ENCODE results near the gene NDFIP1.
A peak's percentile ranks its signal among the peaks of the same experiment; 100 is the strongest.
"Not testable (repeated sequence)": the region's sequence is repeated elsewhere in the genome, so short reads cannot be mapped to it uniquely, and the experiment has no call there.

The NDFIP1 gene, protein sequence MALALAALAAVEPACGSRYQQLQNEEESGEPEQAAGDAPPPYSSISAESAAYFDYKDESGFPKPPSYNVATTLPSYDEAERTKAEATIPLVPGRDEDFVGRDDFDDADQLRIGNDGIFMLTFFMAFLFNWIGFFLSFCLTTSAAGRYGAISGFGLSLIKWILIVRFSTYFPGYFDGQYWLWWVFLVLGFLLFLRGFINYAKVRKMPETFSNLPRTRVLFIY

DNA sequence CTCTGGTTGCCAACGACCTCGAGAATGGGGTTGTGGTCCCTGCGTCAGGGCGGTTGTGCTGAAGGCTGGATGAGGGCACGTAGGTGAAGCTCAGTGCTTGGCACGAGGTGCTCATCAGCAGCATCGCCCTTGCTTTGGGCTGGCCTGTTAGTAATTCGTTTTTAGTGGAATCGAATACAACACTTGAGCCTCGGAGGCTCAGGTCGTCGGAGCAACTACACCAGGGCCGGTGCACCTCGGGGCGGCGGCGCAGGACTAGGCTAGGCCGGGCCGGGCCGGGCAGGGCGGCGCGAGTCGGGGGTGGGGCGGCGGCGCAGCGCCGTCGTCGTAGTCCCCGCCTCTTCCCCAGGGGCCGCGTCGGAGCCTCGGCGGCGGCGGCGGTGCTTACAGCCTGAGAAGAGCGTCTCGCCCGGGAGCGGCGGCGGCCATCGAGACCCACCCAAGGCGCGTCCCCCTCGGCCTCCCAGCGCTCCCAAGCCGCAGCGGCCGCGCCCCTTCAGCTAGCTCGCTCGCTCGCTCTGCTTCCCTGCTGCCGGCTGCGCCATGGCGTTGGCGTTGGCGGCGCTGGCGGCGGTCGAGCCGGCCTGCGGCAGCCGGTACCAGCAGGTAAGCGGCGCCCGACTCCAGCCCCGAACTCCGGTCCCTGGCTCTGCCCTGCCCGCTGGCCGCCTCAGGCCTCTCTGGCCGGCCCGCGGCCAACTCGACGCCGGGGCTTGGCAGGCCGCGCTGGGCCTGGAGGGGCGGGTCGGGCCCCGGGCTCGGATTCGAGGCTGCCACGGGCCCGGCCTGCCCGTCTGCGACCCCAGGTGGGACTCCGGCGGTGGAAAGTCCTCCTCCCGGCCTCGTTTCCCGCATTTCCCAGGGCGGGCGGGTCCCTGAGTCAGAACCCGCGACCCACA, at the start of gene NDFIP1:
Gene NDFIP1, plus strand, starts transcription at position 348 of the 899 bp plus-strand sequence. Its CDS starts 196 bp downstream, at position 544.
- DNase-seq, result no peak

DNA sequence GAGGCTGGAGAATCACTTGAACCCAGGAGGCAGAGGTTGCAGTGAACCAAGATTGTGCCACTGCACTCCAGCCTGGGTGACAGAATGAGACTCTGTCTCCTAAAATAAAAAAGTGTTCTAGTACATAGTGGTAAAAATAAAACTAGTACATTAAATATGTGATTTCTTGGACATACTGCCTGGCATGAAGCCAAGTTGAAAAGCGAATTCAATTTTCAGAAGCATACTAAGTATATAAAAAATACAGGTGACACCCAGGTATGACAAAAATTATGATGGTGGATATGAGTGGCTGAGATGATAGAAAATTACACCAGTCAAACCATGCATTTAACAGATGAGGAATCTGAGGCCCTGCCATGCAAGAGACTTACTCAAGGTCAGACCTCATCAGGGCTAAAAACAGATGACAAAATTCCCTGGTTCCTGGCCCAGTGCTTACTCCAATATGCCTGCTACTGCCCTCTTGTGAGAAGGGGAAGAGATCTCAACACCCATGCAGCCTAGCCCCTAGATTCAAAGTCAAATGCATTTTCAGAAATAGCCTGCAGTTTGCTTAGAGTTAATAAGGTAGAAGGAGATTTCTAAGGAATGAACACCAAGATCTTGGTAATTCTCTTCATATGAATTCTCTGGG, 49.2 kb upstream of the NDFIP1 start:
- no peak for DNase-seq

DNA sequence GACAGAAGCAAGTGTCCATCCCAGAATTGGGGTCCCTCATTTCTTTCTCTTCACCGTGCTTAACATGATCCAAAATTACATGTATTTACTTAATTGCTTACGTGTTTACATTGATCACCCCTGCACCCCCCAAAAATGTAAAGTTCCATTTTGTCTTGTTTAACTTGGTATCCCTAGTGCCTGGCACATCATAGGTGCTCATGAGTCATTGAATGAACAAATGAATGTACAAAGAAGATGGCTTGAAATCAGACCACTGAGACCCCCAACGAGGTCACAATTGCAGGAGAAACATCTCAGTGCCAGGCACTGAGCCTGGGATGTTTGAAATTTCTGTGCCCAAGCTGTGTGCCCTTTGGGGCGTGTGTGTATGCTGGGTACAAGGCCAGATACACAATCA, 45.2 kb upstream of the NDFIP1 start:
- DNase-seq, result no peak

DNA sequence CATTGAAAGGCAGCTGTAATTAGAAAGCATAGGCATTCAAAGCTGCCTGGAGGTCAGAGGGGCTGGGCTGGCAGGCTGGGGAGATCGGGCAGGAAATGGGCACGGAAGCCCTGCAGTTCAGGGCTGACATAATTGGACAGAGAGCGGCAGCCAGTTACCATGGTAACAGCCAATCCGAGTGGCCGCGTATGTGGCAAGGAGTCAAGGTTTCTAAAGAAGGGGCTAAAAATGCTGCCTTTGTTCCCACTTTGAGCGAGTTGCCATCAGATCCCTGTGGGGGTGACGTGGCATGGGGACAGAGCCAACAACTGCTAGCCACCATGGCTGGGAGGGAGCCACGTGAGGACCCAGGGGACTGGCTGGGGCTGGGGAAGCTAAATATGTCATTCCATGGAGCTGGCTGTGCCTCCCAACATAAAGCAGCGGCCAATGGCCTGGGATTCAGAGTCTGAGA, 44.7 kb upstream of the NDFIP1 start:
- DNase-seq, result peak; percentile 33

DNA sequence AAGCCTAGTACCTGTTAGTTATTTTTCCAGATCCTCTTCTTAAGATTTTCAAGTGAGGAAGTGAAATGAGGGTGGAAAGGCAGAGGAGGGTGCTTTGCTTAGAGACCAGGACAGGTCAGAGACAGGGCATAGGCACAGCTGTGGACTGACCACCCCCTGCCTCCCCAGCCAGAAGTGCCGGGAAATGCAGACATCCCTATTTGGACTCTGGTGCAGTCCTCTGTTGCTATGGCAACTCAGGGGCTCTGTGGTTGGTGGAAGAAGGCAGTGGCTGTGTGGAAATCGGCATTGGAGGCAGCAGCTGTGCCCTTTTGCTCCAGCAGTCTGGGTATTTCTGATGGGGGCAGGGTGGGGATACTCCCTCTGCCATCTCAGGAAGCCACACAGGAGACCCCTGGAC, 43.3 kb upstream of the NDFIP1 start:
- no peak for DNase-seq

DNA sequence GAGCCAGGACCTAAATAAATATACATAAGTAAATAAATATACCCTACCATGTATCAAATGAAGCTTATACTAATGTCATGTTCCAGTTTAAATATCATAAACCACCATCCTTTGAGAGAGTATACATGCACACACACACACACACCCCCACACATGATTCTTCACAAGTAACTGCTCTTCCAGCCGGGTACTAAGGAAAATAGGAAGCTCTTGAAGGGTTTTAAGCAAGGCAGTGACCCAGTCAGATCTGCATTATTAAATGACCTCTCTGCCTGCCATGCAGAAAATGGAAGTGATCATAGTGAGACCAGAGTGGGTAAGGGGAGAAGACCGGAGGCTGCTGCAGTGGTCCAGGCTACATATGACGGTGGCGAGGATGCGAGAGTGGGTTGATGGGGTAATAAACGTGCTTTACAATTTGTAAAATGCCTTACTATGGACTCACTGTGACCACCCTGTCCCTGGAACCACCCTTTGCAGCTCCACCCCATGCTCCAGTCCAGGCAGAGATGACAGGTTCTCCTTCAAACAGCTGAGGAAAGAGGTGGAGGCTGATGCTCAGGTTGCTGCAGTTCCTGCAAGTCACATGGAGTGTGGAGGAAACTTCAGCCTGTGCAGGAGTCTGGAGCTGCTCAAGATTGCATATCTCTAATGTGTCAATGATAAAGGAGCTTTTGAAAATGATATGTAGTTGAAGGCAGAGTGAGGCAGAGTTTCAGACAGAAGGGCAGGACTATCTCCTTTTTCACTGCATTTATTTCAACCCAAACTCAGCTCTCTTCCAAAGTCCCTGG, 38.8 kb upstream of the NDFIP1 start:
- DNase-seq, result no peak

DNA sequence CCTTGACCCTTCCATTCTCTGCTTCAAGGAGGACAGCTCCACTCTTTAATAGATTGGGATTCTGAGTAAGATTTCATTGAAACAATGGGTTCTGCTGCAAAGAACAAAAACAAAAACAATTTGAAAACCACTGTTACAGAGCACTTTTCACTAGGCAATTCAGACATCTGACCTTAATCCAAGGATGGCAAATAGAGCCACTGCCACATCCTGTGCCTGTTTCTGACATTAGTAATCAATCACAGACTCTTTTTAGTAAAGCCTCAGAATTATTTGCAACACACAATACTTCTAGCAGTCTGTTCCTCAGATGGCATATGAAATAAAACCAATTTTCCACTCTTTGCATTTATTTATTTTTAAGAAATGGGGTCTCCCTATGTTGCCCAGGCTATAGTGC, 37.8 kb upstream of the NDFIP1 start:
- DNase-seq, result no peak

DNA sequence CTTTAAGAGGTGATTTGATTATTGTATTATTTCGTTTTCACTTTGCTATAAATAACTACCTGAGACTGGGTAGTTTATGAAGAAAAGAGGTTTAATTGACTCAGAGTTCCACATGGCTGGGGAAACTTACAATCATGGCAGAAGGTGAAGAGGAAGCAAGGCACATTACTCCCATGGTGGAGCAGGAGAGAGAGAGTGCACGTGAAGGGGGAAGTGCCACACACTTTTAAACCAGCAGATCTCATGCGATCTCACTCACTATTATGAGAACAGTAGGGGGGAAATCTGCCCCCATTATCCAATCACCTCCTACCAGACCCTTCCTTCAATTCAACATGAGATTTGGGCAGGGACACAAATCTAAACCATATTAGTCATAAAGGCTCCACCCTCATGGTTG, 36.1 kb upstream of the NDFIP1 start:
- no peak for DNase-seq

DNA sequence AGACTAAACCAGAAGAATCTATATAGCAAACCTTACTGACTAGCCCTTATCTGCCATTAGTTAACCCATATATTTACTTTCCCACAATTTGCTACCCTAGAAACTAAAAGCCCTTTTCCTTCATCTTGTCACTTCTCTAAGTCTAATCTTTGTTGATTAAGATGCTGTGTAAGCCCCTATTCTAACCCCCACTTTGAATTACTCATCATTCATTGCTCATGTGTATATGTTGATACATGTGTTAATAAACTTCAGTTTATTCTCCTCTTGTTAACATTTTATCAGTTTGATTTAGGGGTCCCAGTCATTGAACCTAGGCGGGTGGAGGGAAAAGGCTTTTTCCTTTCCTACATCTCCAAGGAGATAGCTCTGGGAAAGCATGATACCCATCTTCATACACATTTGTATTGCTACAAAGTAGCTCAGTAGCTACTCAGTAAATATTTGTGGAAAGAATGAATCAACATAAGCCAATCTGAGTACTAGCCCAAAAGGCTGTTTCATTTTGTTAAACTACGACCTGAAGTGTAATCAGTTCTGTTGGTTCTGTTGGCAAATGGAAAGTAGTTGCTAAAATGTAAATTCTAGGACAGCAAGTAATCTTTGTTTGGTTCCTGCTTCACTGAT, 35.1 kb upstream of the NDFIP1 start:
- DNase-seq, result no peak

DNA sequence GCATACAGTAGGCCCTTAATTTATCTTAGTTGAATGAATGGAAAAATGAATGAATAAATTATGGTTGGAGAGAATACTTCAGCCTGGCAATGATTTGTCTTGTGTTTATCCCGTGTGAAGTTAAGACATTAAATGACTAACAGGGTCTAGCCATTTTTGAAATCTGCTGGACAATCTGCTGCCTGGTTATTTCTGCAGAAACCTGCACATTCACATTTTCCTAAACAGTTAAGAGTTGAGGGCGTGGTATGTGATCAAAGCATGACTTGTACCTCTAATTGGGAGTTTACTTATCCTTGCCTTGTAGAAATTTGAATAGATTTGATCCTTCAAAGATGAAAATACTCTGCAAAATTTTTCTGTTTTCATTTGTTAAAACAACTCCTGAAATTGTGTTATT, 34.6 kb upstream of the NDFIP1 start:
- no peak for DNase-seq

DNA sequence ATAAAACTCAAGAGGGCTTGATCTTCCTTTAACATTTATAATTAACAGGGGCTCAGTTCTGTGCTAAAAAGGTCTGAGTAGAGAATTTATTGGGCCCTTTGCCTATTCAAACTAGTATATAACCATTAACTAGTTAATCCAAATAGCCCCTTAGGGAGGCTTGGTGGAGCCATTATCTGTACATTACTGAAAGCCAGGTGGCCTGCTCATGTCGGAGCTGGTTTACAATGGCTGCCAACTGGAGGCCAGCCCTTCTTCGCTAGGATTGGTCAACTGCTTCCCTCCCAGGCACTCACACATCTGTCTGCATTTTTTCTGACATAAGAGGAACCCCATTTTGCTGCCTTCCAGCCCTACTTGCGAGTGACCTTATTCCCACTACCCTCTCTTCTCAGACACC, 30.4 kb upstream of the NDFIP1 start:
- peak; percentile 88 for DNase-seq

DNA sequence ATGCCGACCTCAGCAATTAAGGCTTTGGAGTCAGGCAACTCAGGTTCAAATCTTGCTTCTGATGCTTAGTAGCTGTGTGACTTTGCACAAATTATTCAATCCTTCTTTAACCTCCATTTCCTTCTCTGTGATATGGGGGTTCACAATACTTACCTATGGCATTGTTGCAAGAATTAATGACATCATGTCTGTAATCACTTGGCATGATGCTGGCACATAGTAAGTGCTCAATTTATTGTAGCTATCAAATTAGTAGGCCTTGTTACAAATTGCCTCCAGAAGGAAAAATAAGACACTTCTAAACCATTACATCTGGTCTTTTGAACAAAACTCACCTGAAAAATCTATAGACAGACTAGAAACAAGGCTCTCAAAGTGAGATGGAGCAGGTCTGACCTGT, 29.9 kb upstream of the NDFIP1 start:
- no peak for DNase-seq

DNA sequence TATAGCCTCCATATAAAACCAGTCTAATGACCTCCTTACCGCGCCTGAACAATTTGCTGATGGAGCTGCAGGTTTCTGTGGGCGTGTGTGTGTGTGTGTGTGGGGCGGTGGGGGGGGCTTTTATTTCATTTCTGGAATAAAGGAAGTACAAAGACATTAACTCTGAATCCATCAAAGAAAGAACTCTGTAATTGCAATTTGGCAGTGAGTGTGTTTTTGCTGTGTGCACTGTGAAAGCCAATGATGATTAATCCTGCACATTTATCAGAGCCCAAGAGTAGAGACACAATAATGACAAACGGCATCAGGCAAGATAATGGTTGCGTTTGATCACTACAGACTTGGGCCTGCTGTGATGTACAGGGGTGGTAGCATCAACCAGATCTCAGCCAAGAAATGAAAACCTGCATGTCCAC, 29.3 kb upstream of the NDFIP1 start:
- peak; percentile 79 for DNase-seq

DNA sequence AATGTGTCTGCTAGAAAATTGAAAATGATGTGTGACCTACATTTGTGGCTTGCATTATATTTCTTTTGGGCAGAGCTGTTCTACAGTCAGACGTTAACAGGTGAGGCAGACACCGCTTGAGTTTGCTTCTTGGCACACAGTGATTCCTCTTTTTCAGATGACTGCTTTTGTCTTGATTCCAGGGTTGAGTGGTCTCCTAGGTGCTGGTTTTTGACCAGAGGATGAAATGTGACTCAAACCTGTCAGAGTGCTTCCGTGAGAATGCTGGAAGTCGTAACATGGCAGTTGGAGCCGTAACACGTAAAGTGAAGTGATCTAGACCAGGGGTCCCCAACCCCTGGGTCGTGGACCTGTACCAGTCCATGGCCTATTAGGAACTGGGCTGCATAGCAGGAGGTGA, 28.3 kb upstream of the NDFIP1 start:
- DNase-seq, result no peak

DNA sequence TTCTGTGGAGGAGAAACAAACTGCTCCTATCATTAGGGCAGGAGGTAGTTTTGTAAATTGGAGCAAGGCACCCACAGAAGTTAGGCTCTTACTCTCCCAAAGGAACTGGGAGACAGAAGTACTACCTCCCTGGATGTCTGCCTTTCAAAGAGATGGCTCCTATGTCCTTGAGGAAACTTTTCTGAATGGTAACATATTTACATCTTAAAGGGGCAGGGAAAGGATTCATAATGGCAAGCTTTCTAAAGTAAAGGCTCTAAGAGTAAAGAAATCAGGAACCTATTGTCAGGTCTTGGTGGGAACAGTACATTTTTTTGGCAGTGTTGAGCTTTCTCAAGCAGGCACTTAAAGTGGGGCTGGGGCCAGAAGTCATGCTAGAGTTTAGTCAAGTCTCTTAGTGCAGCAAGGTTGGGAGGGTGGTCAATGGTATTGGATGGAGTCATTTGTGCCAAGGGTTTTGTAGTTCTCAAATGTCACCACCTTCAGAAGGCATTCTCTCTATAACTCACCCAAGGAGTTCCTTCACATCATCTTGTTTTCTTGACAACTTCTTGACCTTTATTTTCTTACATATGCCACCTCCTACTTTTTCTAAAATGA, 26.3 kb upstream of the NDFIP1 start:
- DNase-seq, result no peak

DNA sequence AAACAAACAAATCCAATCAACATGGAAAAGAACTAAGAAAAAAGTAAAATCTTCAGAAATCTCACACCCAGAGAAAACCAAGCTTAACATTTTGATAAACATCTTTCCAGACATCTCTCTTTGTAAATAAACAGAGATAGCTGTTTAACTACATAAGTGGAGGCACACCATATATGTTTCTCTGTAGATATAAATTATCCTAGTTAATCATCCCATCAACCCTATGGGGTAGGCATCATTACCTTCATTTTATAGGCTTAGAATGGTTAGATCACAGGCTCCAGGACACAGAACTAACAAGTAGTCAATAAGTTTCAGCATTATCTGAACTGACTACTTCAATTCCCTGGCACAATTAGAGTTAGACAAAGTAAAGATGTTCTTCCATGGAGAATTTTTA, 22.4 kb upstream of the NDFIP1 start:
- no peak for DNase-seq

DNA sequence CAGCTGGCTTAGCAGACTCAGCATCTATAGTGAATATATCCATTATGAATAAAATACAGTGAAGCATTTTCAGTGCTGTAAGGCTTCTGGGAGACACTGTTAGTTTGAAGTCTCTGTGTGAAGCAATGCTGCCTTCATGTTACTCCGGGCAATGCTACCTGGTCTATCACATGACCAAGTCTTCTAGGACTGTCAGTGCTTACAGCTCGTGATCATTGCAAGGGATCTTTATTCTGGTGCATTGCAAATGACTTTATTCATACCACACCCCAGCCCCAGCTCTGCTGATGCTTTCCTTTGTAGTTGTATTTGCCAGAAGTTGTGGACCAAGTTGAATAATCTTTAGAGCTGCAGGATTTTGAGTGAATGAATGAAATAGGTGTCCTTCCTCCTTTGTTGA, 21.9 kb upstream of the NDFIP1 start:
- no peak for DNase-seq

DNA sequence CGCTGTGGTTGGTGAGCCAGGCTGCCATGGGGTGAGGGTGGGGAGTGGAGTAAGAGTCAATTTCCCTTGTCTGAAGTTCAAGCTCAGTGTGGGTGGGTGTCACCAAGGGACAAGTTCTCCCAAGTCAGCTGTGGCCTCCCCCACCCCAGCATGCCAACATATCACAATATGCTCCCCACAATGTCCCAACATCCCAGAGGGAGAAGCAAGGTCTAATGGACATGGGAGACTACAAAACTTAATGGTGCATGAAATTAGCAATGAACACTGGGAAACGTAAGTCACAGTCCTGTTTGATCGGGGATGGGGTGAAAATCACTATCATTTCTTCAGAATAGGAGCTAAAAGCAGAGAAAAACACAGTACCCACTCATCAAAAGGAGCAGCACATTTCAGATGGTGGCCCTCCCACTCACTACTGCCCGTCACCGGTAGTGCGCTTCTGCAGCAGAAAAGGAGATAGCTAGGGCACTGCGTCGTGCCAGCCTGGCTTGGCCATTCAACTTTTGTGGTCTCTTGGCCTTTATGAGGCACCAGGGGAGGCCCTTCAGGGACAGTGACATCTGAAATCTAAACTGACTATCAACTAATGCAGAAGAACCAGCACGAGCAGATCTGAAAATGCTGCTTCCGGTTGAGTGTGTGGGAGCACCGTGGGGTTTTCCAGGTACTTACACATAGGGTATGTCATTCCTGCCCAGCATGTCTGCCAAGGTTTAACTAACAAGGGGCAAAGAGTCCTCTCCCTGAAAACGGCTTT, 20.5 kb upstream of the NDFIP1 start:
- DNase-seq, result no peak

DNA sequence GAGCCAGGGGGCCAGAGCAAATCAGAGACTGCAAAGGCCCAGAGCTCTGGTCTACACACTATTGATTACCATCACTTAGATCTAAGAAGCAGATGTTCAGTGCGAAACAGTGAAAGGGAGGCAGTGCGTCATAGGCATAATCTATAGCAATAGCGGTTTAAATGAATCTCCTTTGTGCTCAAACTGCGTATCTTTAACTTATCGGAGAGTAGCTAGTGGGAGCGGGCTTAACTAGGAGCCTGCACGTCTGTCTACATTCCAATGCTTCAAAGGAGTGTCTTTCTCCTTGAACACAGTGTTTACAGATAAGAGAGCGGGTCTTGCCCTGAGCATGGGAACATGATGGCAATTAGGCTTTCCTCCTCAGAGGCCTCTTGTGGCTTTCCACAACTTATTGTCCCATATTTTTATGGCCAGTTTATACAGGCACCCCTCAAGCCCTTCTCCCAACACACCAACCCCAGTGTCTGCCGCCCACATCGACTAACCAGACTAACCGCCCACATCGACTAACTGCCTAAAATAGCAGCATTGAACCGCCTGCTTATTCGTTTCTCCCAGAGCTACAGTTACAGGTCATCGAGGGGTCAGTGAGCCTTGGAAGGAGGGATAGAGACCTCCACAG, 19.6 kb upstream of the NDFIP1 start:
- not testable (repeated sequence) for DNase-seq

DNA sequence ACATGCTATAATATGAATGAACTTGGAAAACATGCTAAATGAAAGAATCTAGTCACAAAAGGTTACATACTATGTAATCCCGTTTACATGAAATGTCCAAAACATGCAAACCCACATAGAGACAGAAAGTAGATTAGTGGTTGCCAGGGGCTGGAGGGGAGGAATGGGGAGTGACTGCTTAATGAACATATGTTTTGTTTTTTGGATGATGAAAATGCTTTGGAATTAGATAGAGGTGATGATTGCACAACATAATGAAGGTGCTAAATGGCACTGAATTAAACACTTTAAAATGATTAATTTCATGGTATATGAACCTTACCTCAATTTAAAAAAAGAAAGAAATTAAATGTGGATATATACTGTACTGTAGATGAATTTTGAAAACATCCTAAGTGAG, 17.6 kb upstream of the NDFIP1 start:
- DNase-seq, result no peak

DNA sequence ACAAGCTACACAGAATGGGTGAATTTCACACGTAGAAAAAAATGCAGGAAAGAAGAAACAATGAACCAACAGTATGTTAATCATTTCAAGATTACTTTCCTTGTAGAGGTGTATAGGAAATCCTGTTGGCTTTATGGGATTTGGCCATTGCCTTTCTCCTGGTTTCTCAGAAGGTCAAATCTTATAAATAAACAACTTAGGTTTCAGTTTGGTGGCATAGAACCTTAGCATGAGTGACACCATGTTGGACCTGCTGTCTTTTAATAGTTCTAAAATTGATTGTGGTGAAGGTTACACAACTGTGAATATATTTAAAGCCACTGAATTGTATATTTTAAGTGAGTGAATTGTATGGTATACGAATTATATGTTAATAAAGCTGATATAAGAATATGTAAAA, 16.7 kb upstream of the NDFIP1 start:
- DNase-seq, result no peak

All from NCI-H2081 treated with DMSO at 0.1 percent for 48 hours (cell line).